HG03432 (cell line): ENCODE results near the gene ATP1A3.

Source experiments
- ATAC-seq: cut with Tn5 transposase; IDR thresholded peaks from one replicate; pipeline ENCODE4 v1.9.1; 2021; ENCODE audit warnings: mild to moderate bottlenecking, moderate library complexity; ENCODE audit not compliant: unreplicated experiment

Gene ATP1A3

DNA sequence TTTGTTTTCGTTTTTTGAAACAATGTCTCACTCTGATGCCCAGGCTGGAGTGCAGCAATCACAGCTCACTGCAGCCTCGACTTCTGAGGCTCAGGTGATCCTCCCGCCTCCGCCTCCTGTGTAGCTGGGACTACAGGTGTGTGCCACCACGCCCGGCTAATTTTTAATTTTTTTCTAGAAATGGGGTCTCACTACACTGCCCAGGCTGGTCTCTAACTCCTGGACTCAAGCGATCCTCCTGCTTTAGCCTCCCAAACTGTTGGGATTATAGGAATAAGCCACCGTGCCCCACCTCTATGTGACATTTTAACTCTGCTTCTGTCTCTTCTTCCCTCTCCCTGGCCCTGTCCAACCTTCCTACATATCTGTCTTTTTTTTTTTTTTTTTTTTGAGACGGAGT, 5.1 kb downstream of the ATP1A3 start:
- no peak for ATAC-seq

DNA sequence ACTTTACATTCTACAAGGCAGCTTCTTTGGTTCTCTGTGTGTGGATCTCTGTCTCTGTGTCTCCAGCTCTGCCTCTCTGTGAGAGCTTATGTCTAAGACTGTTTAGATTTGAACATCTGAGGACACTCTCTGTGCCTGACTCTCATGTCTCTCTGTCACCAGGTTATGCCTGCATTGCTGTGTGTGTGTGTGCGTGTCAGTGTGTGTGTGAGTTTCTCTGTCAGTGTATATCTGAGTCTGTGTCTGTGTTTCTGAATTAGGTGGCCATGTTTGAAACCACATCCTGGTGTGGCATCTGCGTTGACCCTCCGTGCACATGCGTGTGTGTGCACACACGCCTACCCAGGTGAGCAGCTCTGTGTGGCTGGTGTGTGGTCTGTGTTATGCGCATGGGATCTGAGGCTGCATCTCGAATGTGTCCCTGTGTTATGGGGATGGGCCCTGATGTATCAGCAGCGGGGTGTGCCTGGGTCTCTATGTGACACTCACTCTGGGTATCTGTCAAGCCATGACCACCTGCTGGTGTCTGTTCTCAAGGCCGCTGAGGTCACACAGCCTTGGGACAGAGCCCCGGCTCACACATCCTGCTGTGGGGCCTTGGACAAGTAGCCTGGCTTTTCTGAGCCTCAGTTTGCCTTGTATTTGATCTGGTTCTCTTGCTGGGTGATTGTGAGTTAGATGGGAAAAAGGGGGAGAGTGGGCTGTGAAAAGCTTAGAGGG, 6.7 kb downstream of the ATP1A3 start:
- ATAC-seq: no peak

DNA sequence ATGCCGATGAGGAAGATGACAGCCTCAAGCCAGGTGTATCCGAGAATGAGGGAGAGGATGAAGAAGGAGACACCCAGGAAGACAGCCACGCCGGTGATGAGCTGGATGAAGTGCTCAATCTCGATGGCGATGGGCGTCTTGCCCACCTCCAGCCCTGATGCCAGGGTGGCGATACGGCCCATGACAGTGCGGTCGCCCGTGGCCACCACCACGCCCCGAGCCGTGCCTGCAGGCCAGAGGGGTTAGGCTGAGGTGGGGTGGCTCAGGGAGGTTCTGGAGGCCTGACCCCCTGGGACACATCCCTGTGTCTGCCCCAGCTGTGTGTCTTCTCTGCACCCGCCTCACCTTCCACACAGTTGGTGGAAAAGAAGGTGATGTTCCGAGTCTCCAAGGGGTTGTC, 9.1 kb downstream of the ATP1A3 start:
- no peak for ATAC-seq

DNA sequence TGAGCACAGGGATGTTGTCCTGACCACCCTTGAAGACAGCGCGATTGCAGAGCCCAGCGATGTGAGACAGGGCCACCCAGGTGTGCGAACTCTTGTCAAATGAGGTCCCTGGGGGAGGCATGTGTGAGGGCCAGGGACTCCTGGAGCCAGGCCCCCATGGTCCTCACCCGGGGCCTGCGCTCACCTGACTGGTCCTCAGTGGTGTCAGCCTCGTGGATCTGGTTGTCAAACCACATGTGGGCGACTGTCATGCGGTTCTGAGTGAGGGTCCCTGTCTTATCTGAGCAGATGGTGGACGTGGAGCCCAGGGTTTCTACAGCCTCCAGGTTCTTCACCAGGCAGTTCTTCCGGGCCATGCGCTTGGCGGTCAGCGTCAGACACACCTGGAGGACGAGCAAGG, 12.3 kb downstream of the ATP1A3 start:
- no peak for ATAC-seq

DNA sequence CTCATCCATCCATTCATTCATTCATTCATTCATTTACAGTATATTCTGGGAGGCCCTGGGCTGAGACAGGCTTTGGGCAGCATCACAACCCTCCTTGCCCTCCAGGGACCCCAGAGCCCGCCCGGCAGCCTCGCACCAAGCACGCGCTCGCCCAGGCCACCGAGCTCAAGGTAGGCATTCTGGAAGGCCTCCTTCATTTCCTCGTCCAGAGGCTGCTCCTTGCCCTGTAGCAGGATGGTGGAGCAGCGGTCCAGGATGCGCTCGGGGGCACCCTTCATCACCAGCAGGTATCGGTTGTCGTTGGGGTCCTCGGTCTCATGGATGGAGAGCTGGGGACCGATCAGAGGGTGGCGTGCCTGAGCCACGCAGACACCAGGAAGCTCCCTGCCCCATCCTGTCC, 15.6 kb downstream of the ATP1A3 start:
- no peak for ATAC-seq

DNA sequence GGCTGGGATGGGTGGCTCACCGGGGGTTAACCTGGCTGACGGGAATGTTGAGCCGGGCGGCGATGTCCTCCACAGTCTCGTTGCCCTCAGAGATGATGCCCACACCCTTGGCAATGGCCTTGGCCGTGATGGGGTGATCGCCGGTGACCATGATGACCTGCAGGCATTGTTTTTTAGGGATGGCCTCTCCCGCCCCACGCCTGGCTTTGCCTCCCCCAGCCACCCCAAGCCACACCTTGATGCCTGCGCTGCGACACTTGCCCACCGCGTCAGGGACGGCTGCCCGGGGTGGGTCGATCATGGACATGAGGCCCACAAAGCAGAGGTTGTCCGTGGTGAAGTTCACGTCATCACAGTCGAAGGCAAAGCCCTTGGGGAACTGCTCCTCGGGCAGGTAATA, 16.1 kb downstream of the ATP1A3 start:
- ATAC-seq: no peak

DNA sequence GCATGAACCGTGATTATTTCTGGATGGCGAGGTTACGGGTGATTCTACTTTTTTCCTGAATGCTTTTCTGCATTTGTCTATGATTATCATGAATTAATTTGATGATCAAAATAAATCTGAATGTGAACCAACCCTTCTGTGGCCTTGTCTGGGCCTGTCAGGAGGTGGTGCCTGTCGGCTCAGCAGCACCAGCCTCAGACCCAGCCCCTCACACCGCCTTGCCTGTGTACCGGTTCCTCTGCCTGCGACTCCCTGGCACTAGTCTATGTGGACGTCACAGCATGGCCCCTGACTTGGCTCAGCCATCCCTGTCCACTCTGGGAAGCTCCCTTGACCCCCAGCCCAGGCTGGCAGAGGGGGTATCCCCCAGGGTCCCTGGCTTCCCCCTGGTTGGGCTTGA, 19.4 kb downstream of the ATP1A3 start:
- no peak for ATAC-seq

GRCh38 chr19:41971363-41971762, 22.7 kb downstream of the ATP1A3 start:
- no peak for ATAC-seq

DNA sequence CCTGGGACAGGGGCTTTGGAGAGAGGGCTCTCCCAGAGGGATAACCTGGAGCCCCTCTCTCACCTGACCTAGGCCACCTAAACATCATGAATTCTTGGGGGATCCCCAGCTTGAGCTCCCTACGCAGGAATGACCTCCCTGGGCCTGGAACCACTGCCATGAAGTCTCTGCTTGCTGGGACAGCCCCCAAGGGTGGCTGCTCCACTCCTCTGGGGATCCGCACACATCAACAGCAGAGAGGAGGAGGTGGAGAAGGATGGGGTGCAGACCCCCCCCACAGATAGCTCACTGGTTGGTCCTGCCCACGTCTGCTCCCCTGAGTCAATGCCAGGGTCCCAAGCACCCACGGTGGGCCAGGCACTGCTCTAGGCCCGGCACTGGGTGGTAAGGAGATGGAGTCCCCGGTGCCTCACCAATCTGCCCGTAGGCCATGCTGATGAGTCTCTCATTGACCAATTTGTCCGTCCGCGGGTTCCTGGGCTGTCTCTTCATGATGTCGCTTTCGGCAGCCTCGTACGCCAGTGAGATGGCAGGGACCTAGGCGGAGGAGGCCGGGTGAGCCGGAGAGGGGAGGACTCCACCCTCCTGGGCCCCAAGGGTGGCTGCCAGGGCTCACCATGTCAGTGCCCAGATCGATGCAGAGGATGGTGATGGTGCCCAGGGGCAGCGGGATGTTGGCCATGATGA, 24.1 kb downstream of the ATP1A3 start:
- ATAC-seq: no peak

DNA sequence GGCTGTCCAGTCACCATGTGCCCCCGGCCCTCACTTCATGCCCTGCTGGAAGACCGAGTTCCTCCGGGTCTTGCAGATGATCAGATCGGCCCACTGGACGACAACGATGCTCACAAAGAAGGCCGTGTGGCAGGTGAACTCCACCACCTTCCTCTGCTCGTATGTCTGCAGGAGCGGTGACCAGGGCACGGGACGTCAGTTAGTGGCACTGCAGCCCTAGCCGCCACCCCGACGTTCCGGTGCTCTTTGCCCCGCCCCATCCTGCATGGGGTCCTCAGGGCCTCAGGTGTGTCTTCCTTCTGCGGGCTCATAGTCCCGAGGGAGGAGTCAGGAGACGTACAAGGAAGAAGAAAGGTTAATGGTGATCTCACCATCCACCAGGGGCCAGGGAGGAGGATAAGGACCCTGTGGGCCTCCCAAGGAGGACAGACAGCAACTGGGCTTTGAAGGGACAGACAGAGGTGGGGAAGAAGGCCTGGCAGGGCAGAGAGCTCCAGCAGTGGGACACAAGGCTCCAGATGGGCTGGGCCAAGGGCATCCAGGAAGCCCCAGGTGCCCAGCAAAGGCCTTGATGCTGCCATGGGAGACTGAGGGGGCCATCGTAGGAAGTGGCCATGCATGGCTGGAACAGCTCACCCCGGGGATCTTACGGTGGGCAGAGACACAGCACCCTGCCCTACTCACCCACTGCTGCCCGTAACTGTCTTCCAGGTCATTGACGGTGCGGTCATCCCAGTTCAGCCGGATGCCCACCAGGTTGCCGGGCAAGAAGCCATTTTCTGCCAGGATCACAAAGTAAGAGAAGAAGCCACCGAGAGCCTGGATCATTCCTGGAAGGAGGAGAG, 25.1 kb downstream of the ATP1A3 start:
- ATAC-seq: no peak

- no peak for ATAC-seq
Observed at GRCh38 chr19:41967054-41967783, 26.8 kb downstream of the ATP1A3 start.

DNA sequence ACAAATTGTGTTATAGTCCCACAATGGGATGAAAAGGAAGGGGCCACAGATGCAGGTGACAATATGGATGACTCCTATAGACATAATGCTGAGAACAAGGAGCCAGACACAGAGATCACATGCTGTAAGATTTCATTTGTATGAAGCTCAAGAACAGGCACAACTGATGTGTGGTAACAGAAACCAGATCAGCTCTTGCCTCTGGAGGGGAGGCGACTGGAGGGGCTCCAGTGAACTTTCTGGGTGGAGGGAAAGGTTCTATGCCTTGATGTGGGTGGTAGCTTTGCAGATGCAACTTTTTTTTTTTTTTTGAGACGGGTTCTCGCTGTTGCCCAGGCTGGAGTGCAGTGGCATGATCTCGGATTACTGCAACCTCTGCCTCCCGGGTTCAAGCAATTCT, 28.9 kb downstream of the ATP1A3 start:
- no peak for ATAC-seq

GRCh38 chr19:41960973-41961372, 33.1 kb downstream of the ATP1A3 start:
- ATAC-seq: no peak

GRCh38 chr19:41959056-41960053, 34.7 kb downstream of the ATP1A3 start, which contains the start of gene RABAC1:
Gene RABAC1, minus strand, starts transcription at chr19:41959321. Its CDS starts 29 bp downstream, at chr19:41959292.
- peak; percentile 84 for ATAC-seq

- ATAC-seq: peak; percentile 58
Observed at GRCh38 chr19:41958367-41959055, 35.5 kb downstream of the ATP1A3 start.

DNA sequence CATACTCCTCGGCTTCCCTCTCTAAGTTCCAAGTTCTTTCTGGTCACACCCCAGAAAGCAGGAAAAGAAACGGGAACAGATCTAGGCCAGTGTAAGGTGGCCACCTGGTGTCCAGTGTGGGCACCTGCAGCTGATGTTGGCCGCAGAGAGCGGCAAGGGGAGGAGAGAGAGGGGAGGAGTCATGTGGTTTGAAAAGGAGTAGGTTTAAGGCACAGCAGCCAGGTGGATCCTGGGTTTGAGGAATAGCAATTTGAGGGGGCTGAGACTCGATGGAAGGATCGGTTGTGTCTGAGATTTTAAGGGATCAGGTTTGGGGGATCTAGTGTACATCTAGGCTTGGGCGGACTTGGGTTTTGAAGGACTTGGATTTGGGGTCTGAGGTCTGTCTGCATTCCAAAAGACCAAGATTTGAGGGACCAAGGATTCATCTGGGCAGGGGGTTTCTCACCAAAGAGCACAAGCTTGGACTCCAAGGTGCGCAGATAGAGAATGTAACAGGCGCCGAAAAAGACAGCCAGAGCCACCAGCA, 36.1 kb downstream of the ATP1A3 start:
- ATAC-seq: peak; percentile 34

GRCh38 chr19:41957161-41957837, 36.7 kb downstream of the ATP1A3 start:
- ATAC-seq: no peak

GRCh38 chr19:41956621-41957020, 37.4 kb downstream of the ATP1A3 start:
- ATAC-seq: no peak
